GM12878 (cell line): ENCODE data around the gene BAG5. TPM values are rescaled to one million over a fixed set of nuclear protein-coding genes. Genes with fewer than 3 reads are reported as not detected.

ENCODE experiments used
- ATAC-seq: fragments of 200-7000 bp; cut with Tn5 transposase; 3 replicates; pipeline ENCODE4 v1.9.1; 2020; ENCODE audit warnings: mild to moderate bottlenecking, moderate library complexity
- BruUV-seq: library from RNA; stranded (reverse); fragments of 400-500 nt; replicated peaks from 2 replicates; lab custom pipeline; 2021; lab: Mats Ljungman, UMichigan
- CTCF ChIA-PET: fragments of 300-600 bp; sonication (Branson Sonifier 250); formaldehyde crosslinking; extraction: SDS; loops from one replicate; lab custom pipeline; 2021; ENCODE audit warnings: inconsistent platforms; lab: Yijun Ruan, JAX
- POLR2A ChIA-PET: fragments of 350-600 bp; formaldehyde crosslinking; extraction: SDS; loops from one replicate; lab custom pipeline; 2021; ENCODE audit warnings: inconsistent platforms; lab: Charles Lee
- RAD21 ChIA-PET: fragments of 300-600 bp; sonication (Branson Sonifier 250); formaldehyde crosslinking; loops from one replicate; lab custom pipeline; 2023; ENCODE audit warnings: antibody characterized with exemption; ENCODE audit not compliant: unreplicated experiment; lab: Charles Lee
- SMC1A ChIA-PET: fragments of 300-600 bp; sonication (Branson Sonifier 250); formaldehyde crosslinking; loops from one replicate; lab custom pipeline; 2023; ENCODE audit not compliant: unreplicated experiment, uncharacterized antibody; lab: Charles Lee
- DNase-seq: peaks from one replicate; pipeline ENCODE4 v3.0.0-alpha.2; 2011; ENCODE audit warnings: low read depth, low spot score
- FAIRE-seq: peaks from 3 replicates; lab custom pipeline; 2011; peaks lifted over from hg19 to GRCh38; lab: Jason Lieb, UNC
- H2AFZ ChIP-seq: 2 replicates; pipeline ENCODE4 v1.6.0; 2011; ENCODE audit warnings: low read depth, low read length, control low read depth; ENCODE audit not compliant: control insufficient read depth
- H3K27ac ChIP-seq: 2 replicates; pipeline ENCODE4 v1.5.1; 2011; ENCODE audit warnings: control low read depth; ENCODE audit not compliant: control insufficient read depth, insufficient read depth
- H3K27me3 ChIP-seq, 2 experiments: replicated peaks in 1 of 2; 2 replicates each; pipeline versions ENCODE4 v1.6.0 to v1.6.1; 2011; ENCODE audit warnings: low read length in 1 of 2; ENCODE audit not compliant: control insufficient read depth in 2 of 2, insufficient read depth in 2 of 2
- H3K36me3 ChIP-seq, 2 experiments: 2 replicates each; pipeline ENCODE4 v1.5.1; 2011; ENCODE audit warnings: low read length in 1 of 2; ENCODE audit not compliant: control insufficient read depth in 2 of 2, insufficient read depth in 2 of 2
- H3K4me1 ChIP-seq: 2 replicates; pipeline ENCODE4 v1.6.1; 2011; ENCODE audit warnings: mild to moderate bottlenecking, low read length, moderate library complexity, mixed read lengths; ENCODE audit not compliant: control insufficient read depth, insufficient read depth
- H3K4me2 ChIP-seq: 2 replicates; pipeline ENCODE4 v1.6.0; 2011; ENCODE audit warnings: control low read depth; ENCODE audit not compliant: control insufficient read depth, insufficient read depth
- H3K4me3 ChIP-seq: fragments of 200-600 bp; sonication (generic); 2 replicates; pipeline ENCODE4 v1.5.1; 2016
- H3K79me2 ChIP-seq: 2 replicates; pipeline ENCODE4 v1.6.0; 2011; ENCODE audit warnings: low read length; ENCODE audit not compliant: control insufficient read depth, insufficient read depth
- H3K9ac ChIP-seq: 2 replicates; pipeline ENCODE4 v1.8.0; 2011; ENCODE audit warnings: low read length, control low read depth, mixed read lengths; ENCODE audit not compliant: control insufficient read depth, insufficient read depth
- H3K9me3 ChIP-seq: replicated peaks from 3 replicates; pipeline ENCODE4 v1.5.1; 2011; ENCODE audit warnings: mild to moderate bottlenecking, low read length; ENCODE audit not compliant: control insufficient read depth, insufficient read depth
- H4K20me1 ChIP-seq: 2 replicates; pipeline ENCODE4 v1.6.0; 2011; ENCODE audit not compliant: control insufficient read depth, insufficient read depth
- POLR2A ChIP-seq: IDR thresholded peaks from 2 replicates; pipeline ENCODE4 v1.6.1; 2011; ENCODE audit warnings: low read depth, mild to moderate bottlenecking, low read length
- YBX1 ChIP-seq: fragments of 450-650 bp; IDR thresholded peaks from 2 replicates; pipeline ENCODE4 v1.6.1; 2016; ENCODE audit warnings: antibody characterized with exemption
- WGBS: methylation state at CpG from one replicate; pipeline ENCODE4 v1.1.6; 2016; ENCODE audit warnings: low lambda C conversion rate; ENCODE audit not compliant: insufficient replicate concordance, insufficient coverage; ENCODE audit errors: missing lambda C conversion rate; 5-methylcytosine and 5-hydroxymethylcytosine counted together
- in situ Hi-C: fragments of 300-500 bp; cut with MboI; formaldehyde crosslinking; loops from 9 replicates; pipeline ENCODE4 v1.14.3; 2018; ENCODE audit warnings: mixed read lengths
- intact Hi-C: fragments of 100-400 bp; cut with micrococcal nuclease; formaldehyde crosslinking; loops from one replicate; pipeline ENCODE4 v1.14.2; 2022; ENCODE audit not compliant: unreplicated experiment
- polyA plus RNA-seq, 11 experiments: library from polyadenylated mRNA; depleted of rRNA in 4 of 11; unstranded in 6 of 11; stranded (reverse) in 5 of 11; fragments of >200 nt; fragmentation: Nextera tagmentation in 4 of 11; fragmentation: Illumina TruSeq in 1 of 11; extraction: Ambion mirVana in 4 of 11; extraction: Trizol in 1 of 11; gene quantifications; 1 replicate in 1 of 11; 2 replicates in 10 of 11; pipeline versions ENCODE4 v1.2.1 to v1.2.3, GENCODE V29; 2011 to 2016; ENCODE audit warnings: inconsistent platforms in 2 of 11, missing spikeins in 2 of 11, low read depth in 1 of 11
- total RNA-seq, 4 experiments: library from RNA; depleted of rRNA in 3 of 4; stranded (reverse); fragments of >200 nt in 3 of 4; fragmentation: Illumina TruSeq in 1 of 4; extraction: Trizol in 1 of 4; gene quantifications; 2 replicates each; pipeline versions ENCODE4 v1.2.1 to v1.2.3, GENCODE V29; 2013 to 2021
- TF ChIP-seq, protein P1 (sequence below), 3 experiments: IDR thresholded peaks in 2 of 3; conservative IDR thresholded peaks in 1 of 3; 2 replicates each; pipeline ENCODE4 v1.5.1; 2011; ENCODE audit warnings: low read depth in 3 of 3, low read length in 3 of 3, mild to moderate bottlenecking in 3 of 3, control low read depth in 2 of 3, moderate library complexity in 2 of 3, inconsistent platforms in 1 of 3, mixed read lengths in 1 of 3; ENCODE audit not compliant: control insufficient read depth in 2 of 3, insufficient read depth in 1 of 3; ENCODE audit errors: extremely low read depth in 1 of 3

Gene BAG5
- total and polyA plus RNA-seq, 10 of the 15 experiments (the other 5 are each of a cell fraction or from before 2014, with no cell fraction given): 9.9 to 30.5 (median 20.1) TPM

DNA sequence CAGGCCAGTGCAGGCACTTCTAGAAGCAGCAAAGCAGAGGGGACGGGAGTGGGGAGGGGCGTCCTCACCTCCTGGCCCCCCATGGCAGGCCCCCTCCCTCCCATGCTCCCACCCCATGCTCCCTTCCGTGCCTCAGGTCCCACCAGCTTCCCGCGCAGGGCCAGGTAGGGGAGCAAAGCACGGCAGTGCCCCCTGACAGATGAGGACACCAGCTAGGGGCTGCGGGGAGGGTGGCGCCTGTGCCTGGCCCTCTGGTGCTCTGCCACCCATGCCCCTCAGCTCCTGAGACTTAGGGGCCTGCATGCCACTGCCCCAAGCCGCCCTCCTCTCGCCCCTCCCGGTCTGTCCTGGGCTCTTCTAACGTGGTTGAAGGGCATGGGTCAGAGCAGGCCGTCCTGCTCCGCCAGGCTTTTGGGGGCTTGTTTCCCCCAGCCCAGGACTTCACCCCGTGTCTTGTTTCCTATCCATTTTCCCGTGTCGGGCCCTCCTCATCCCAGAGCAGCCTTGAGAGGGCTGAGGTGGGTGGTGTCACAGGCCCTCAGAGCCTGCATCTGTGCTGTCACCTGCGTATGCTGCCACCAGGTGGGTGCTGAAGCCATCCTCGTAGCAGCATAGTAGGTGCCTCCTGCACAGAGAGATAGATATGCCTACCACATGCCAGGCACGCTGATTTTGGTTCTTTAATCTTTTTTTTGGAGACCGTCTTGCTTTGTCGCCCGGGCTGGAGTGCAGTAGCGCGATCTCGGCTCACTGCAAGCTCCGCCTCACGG is 23.2 kb downstream of the BAG5 start:
- POLR2A ChIA-PET: no interaction called here
- no peak for FAIRE-seq
- no peak for TF ChIP-seq YBX1
- TF ChIP-seq, protein P1, sequence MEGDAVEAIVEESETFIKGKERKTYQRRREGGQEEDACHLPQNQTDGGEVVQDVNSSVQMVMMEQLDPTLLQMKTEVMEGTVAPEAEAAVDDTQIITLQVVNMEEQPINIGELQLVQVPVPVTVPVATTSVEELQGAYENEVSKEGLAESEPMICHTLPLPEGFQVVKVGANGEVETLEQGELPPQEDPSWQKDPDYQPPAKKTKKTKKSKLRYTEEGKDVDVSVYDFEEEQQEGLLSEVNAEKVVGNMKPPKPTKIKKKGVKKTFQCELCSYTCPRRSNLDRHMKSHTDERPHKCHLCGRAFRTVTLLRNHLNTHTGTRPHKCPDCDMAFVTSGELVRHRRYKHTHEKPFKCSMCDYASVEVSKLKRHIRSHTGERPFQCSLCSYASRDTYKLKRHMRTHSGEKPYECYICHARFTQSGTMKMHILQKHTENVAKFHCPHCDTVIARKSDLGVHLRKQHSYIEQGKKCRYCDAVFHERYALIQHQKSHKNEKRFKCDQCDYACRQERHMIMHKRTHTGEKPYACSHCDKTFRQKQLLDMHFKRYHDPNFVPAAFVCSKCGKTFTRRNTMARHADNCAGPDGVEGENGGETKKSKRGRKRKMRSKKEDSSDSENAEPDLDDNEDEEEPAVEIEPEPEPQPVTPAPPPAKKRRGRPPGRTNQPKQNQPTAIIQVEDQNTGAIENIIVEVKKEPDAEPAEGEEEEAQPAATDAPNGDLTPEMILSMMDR (IDR thresholded peaks at IDR 0.05 in 2 of 3, conservative IDR thresholded peaks at IDR 0.05 in 1 of 3; ENCODE audit: control insufficient read depth in 2 of 3, extremely low read depth in 1 of 3, insufficient read depth in 1 of 3, low read depth in 3 of 3, low read length in 3 of 3): peak in 1 of 3 experiments; percentile 27; a peak in 1 of 6 replicates
- peak; percentile 52 for TF ChIP-seq POLR2A
- no peaks in the 10 kb centered on the region for H3K4me1 ChIP-seq
- peaks cover 0 to under 1% of the 10 kb centered on the region in 2 experiments; a peak in 2 of 4 replicates for H3K36me3 ChIP-seq
- no peak overlapping the region for H2AFZ ChIP-seq
- no peaks in the 10 kb centered on the region for H4K20me1 ChIP-seq
- no peak overlapping the region for H3K4me2 ChIP-seq
- BruUV-seq: no TSS peak
- no peak overlapping the region for H3K4me3 ChIP-seq
- CTCF ChIA-PET: interaction anchor here (1.6 kb wide), 1 partner anchor 20 kb away, joined by 4 read pairs; no protein-coding TSS in a partner anchor
- peak; percentile 35 for ATAC-seq
- 52% methylated on average over 27 of the region's 28 CpGs for WGBS
- SMC1A ChIA-PET: no interaction called here
- H3K9ac ChIP-seq: no peak overlapping the region
- no peaks in the 10 kb centered on the region for H3K79me2 ChIP-seq
- H3K9me3 ChIP-seq: no peaks in the 10 kb centered on the region
- in situ Hi-C loops (no loop called here), intact Hi-C loops (no loop called here)
- no peak overlapping the region for H3K27ac ChIP-seq
- no peak for DNase-seq
- no peaks in the 10 kb centered on the region for H3K27me3 ChIP-seq
- RAD21 ChIA-PET: no interaction called here
